Heart right ventricle (tissue), 16 donors: ENCODE data around the gene VAV1. TPM values are rescaled to one million over a fixed set of nuclear protein-coding genes. Genes with fewer than 3 reads are reported as not detected.
A peak's percentile ranks its signal among the peaks of the same experiment; 100 is the strongest.
"Not testable (repeated sequence)": the region's sequence is repeated elsewhere in the genome, so short reads cannot be mapped to it uniquely, and the experiment has no call there.

ENCODE experiments used
- ATAC-seq, 8 donors: fragments of 200-7000 bp; cut with Tn5 transposase; one replicate each; pipeline ENCODE4 v1.9.1; 2020; ENCODE audit warnings: mild to moderate bottlenecking in 8 of 8, moderate library complexity in 8 of 8, moderate number of reproducible peaks in 1 of 8
- DNase-seq, 2 donors: peaks; one replicate each; pipeline ENCODE4 v3.0.0-alpha.2; 2020
- H3K27ac ChIP-seq, 10 donors: fragments of 200-600 bp; sonication (generic) in 2 of 10; one replicate each; pipeline versions ENCODE4 v1.5.0 to v1.8.0; 2020 to 2022; ENCODE audit warnings: mild to moderate bottlenecking in 3 of 10
- H3K27me3 ChIP-seq, 7 donors: fragments of 200-600 bp; one replicate each; pipeline ENCODE4 v1.8.0; 2021 to 2022; ENCODE audit warnings: mild to moderate bottlenecking in 2 of 7
- H3K36me3 ChIP-seq, 9 donors: fragments of 200-600 bp; sonication (generic) in 1 of 9; one replicate each; pipeline versions ENCODE4 v1.5.0 to v1.8.0; 2020 to 2022; ENCODE audit warnings: mild to moderate bottlenecking in 2 of 9
- H3K4me1 ChIP-seq, 9 donors: fragments of 200-600 bp; sonication (generic) in 1 of 9; one replicate each; pipeline versions ENCODE4 v1.5.0 to v1.8.0; 2020 to 2022; ENCODE audit warnings: mild to moderate bottlenecking in 4 of 9
- H3K4me3 ChIP-seq, 10 donors: fragments of 200-600 bp; sonication (generic) in 2 of 10; one replicate each; pipeline versions ENCODE4 v1.5.0 to v1.8.0; 2020 to 2022; ENCODE audit warnings: mild to moderate bottlenecking in 7 of 10, moderate library complexity in 2 of 10
- H3K9me3 ChIP-seq, 11 donors: fragments of 200-600 bp in 10 of 11; sonication (generic) in 2 of 11; one replicate each; pipeline versions ENCODE4 v1.5.0 to v1.8.0; 2013 to 2022; ENCODE audit warnings: mild to moderate bottlenecking in 2 of 11, control low read depth in 1 of 11, moderate library complexity in 1 of 11
- CTCF ChIP-seq, 9 donors: fragments of 200-600 bp; sonication (generic) in 2 of 9; IDR thresholded peaks; one replicate each; pipeline versions ENCODE4 v1.5.0 to v1.8.0; 2021 to 2022; ENCODE audit warnings: antibody characterized with exemption in 9 of 9, mild to moderate bottlenecking in 5 of 9, moderate library complexity in 1 of 9
- WGBS, 2 donors: extraction: QIAGEN DNeasy Blood & Tissue Kit; methylation state at CpG; one replicate each; pipeline ENCODE4 v1.1.7; 2013; ENCODE audit warnings: inconsistent platforms in 1 of 2; 5-methylcytosine and 5-hydroxymethylcytosine counted together
- intact Hi-C, 10 donors: fragments of 100-400 bp; cut with DNase I; formaldehyde crosslinking; loops; one replicate each; pipeline versions ENCODE4 v1.11.1 to v1.14.2; 2022
- polyA plus RNA-seq, 2 donors: library from polyadenylated mRNA; stranded (reverse); fragments of 200-250 nt; gene quantifications; one replicate each; pipeline ENCODE4 v1.2.3, GENCODE V29; 2013
- total RNA-seq, 10 donors: library from RNA; stranded (reverse); fragmentation: NEBNext Ultra II Directional in 3 of 10; extraction: Animal tissue kit (Norgen Biotek cat#: 25700) in 3 of 10; gene quantifications; one replicate each; pipeline versions ENCODE4 v1.2.1 to v1.2.4, GENCODE V29; 2021 to 2023
- donor health status: Arrhythmogenic right ventricular cardiomyopathy.
- donor health status: ischemic (EF 13 %, LVEDD 7.1; RV severe dilation, severe dysfunction).
- donor health status: healthy with polysubstance abuse.
- donor health status: DM: no; HTN: yes; CAD: no.
- donor health status: DM: no; HTN: no; CAD: no.
- donor health status: ischemic (EF 25% LVEDD 6.9; RV normal size, moderate dysfunction).
- donor health status: ischemic (EF 25% LVEDD 5.7; RV mildly dilated, moderate dysfunction).
- donor health status: healthy.
- donor health status: DM: yes; HTN: yes; CAD: no.
- donor health status: Ischemic cardiomyopathy.
- donor health status: ischemic (EF 35%, LVEDD 5.7; RV mildly dilated, moderate dysfunction).
- donor health status: nonischemic (EF 11% LVEDD 7.7; RV severe dilation, severe dysfunction).
- donor health status: DM: yes; HTN: yes; CAD: no.
- donor health status: PGD.
- donor health status: ischemic (EF 29% LVEDD 5.4; RV normal size, mild dysfunction).
- donor health status: nonischemic (EF 23%, LVEDD 6.1; RV moderate dilation, normal function).

The VAV1 gene
- total and polyA plus RNA-seq, 12 donors: 0.45 to 11.0 (median 1.4) TPM

DNA sequence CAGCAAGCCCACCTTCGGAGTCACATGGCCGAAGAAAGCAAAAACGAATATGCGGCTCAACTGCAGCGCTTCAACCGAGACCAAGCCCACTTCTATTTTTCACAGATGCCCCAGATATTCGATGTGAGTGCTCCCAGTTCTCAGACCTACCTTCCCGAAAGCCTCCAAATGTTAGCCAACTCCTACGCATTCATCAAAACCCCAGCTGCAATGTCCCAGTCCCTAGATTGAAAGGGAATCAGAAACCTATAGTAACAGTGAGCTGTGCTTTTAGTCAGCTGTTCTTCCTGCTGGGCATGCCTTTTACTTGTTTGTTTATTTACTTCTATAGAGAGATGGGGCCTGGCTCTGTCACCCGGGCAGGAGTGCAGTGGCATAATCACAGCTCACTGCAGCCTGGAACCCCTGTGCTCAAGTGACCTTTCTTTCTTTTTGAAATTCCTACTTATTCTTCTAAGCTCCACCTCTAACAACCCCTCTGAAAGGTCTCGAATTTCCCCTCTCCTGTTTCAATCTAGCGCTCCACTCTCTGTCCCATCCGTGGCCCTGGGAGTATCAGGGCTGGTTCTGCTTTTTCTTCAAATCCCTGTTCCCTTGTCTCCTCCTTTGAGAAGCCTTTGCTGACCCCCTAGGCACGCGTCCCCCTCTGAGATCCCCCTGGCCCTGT lies 28.7 kb upstream of the VAV1 start:
- no peak for DNase-seq
- TF ChIP-seq CTCF (IDR thresholded peaks at IDR 0.05): no peak
- Histone ChIP-seq H3K4me3 (peak overlapping the region in 3 of 10 donors; percentile 9 to 14 (median 13)), H3K9me3 (no peaks in the 10 kb centered on the region), H3K36me3 (peaks cover 0 to 72% (median 38%) of the 10 kb centered on the region in 9 donors), H3K4me1 (peaks cover 10 to 66% (median 48%) of the 10 kb centered on the region in 9 donors), H3K27me3 (peaks cover 0 to 10% (median 0%) of the 10 kb centered on the region in 7 donors), H3K27ac (peak overlapping the region; percentile 59 to 89 (median 80))
- no peak for ATAC-seq
- intact Hi-C loops: loop anchor here in 2 of 10 donors (5.0 to 10.0 kb wide), 2 partner anchors 229 to 353 kb away; no protein-coding TSS in a partner anchor
- WGBS, 2 donors: 88 to 93% methylated on average over 15 of the region's 15 CpGs

DNA sequence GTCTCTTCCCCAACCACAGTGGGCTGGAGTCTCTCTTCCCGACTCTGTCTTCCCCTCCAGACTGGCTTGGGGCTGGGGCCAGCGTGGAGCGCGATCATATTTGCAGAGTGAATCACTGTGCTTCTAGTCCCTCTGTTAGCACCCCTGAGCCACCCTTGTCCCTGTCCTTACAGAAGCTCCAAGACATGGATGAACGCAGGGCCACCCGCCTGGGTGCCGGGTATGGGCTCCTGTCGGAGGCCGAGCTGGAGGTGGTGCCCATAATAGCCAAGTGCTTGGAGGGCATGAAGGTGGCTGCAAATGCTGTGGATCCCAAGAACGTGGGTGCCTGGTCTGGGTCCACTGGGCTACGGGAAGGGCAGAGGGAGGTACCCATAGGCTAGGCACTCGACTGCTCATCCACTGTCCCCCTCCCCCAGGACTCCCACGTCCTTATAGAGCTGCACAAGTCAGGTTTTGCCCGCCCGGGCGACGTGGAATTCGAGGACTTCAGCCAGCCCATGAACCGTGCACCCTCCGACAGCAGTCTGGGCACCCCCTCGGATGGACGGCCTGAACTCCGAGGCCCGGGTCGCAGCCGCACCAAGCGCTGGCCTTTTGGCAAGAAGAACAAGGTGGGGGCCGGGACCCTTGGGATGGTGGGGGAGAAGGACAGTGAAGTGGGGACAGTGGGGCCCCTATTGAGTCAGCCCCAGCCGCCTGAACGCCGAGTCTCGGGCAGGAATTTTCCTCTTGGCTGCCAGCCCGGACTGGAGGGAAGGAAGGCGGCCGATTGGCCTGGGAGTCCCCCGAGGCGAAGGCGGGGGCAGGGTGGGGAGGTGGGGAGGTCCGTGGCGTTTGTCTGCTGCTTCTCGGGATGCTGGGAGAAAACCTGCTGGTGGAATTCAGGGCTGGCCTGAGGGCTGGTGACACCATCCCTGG lies 27.9 kb upstream of the VAV1 start:
- no peak for TF ChIP-seq CTCF (IDR thresholded peaks at IDR 0.05)
- Histone ChIP-seq H3K27ac (peak overlapping the region; percentile 59 to 89 (median 80)), H3K4me1 (peaks cover 7 to 62% (median 45%) of the 10 kb centered on the region in 9 donors), H3K36me3 (peaks cover 0 to 80% (median 46%) of the 10 kb centered on the region in 9 donors), H3K27me3 (peaks cover 0 to 10% (median 0%) of the 10 kb centered on the region in 7 donors), H3K9me3 (no peaks in the 10 kb centered on the region), H3K4me3 (peak overlapping the region in 5 of 10 donors; percentile 5 to 26 (median 13))
- DNase-seq (peak; percentile 94 to 95), ATAC-seq (peak; percentile 80 to 93 (median 90))
- 18 to 22% methylated on average over 33 to 41 of the region's 41 CpGs for WGBS, 2 donors
- intact Hi-C loops: loop anchor here in 2 of 10 donors (5.0 to 10.0 kb wide), 2 partner anchors 230 to 353 kb away; no protein-coding TSS in a partner anchor

DNA sequence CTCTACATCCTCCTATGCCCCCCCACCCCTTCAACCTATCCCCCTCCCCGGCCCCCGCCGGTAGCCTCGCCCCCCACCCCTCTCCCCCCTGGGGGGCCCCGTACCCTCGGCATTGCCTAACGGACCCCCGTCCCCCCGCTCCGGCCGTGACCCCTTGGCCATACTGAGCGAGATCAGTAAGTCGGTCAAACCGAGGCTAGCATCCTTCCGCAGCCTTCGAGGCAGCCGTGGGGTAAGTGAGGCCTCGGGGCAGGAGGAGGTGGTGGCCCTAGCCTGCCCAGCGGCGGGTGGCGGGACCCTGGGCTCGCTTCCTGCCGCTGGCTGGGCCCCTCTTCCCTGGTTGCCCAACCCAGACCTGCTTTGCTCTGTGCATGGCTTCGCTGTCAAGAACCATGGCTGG lies 26.5 kb upstream of the VAV1 start:
- Histone ChIP-seq H3K36me3 (peaks cover 0 to 93% (median 59%) of the 10 kb centered on the region in 9 donors), H3K9me3 (no peaks in the 10 kb centered on the region), H3K27ac (peak overlapping the region in 4 of 10 donors; percentile 59 to 89 (median 81)), H3K4me1 (peaks cover 7 to 60% (median 40%) of the 10 kb centered on the region in 9 donors), H3K27me3 (no peaks in the 10 kb centered on the region), H3K4me3 (no peak overlapping the region)
- intact Hi-C loops: loop anchor here in 1 of 10 donors (10.0 kb wide), 1 partner anchor 231 kb away; no protein-coding TSS in a partner anchor
- WGBS, 2 donors: 93 to 94% methylated on average over 24 of the region's 24 CpGs
- ATAC-seq: no peak
- no peak for DNase-seq
- TF ChIP-seq CTCF (IDR thresholded peaks at IDR 0.05): no peak

GRCh38 chr19:6748543-6748942 lies 24.0 kb upstream of the VAV1 start:
- not testable (repeated sequence) for ATAC-seq, H3K27me3 ChIP-seq, H3K4me3 ChIP-seq, H3K9me3 ChIP-seq, DNase-seq
- 86 to 90% methylated on average over 10 of the region's 10 CpGs for WGBS, 2 donors
- Histone ChIP-seq H3K36me3 (peaks cover 0 to 90% (median 71%) of the 10 kb centered on the region in 9 donors), H3K27ac (peak overlapping the region in 2 of 10 donors; percentile 13 to 54), H3K4me1 (peaks cover 10 to 44% (median 32%) of the 10 kb centered on the region in 9 donors)
- intact Hi-C loops: loop anchor here in 1 of 10 donors (10.0 kb wide), 1 partner anchor 234 kb away; no protein-coding TSS in a partner anchor
